Endothelial cell of umbilical vein (primary cell): ENCODE measurements around the gene RNU5D-1. TPM values are rescaled to one million over a fixed set of nuclear protein-coding genes. Genes with fewer than 3 reads are reported as not detected.

ENCODE experiments used
- BruUV-seq: library from RNA; stranded (reverse); fragments of 400-500 nt; replicated peaks from 2 replicates; lab custom pipeline; 2021; lab: Mats Ljungman, UMichigan
- CTCF ChIA-PET: fragments of 300-600, 350-600 bp; sonication (Branson Sonifier 250); formaldehyde crosslinking; loops from one replicate; lab custom pipeline; 2021; ENCODE audit warnings: antibody characterized with exemption, inconsistent platforms; lab: Charles Lee
- POLR2A ChIA-PET: fragments of 300-600, 350-600 bp; sonication (Branson Sonifier 250); formaldehyde crosslinking; loops from one replicate; lab custom pipeline; 2021; ENCODE audit warnings: antibody characterized with exemption, inconsistent platforms; lab: Charles Lee
- DNase-seq: peaks from one replicate; pipeline ENCODE4 v3.0.0-alpha.2; 2011; ENCODE audit warnings: low read depth, low spot score
- FAIRE-seq: peaks from 2 replicates; lab custom pipeline; 2011; peaks lifted over from hg19 to GRCh38; lab: Jason Lieb, UNC
- H2AFZ ChIP-seq: 2 replicates; pipeline ENCODE4 v1.6.0; 2012; ENCODE audit warnings: low read depth, low read length, control low read depth, inconsistent platforms
- H3K27ac ChIP-seq: 2 replicates; pipeline ENCODE4 v1.5.1; 2011; ENCODE audit warnings: low read depth, mild to moderate bottlenecking, control low read depth, low read length, moderate library complexity; ENCODE audit not compliant: insufficient read depth
- H3K27me3 ChIP-seq, 2 experiments: 2 replicates each; pipeline versions ENCODE4 v1.6.0 to v1.6.1; 2011; ENCODE audit warnings: low read length in 2 of 2, mixed read lengths in 1 of 2; ENCODE audit not compliant: control insufficient read depth in 2 of 2, insufficient read depth in 2 of 2
- H3K36me3 ChIP-seq, 2 experiments: 2 replicates in 1 of 2; 3 replicates in 1 of 2; pipeline ENCODE4 v1.5.1; 2011; ENCODE audit warnings: low read length in 2 of 2, mild to moderate bottlenecking in 1 of 2, moderate library complexity in 1 of 2; ENCODE audit not compliant: control insufficient read depth in 2 of 2, insufficient read depth in 2 of 2; ENCODE audit errors: extremely low read depth in 1 of 2
- H3K4me1 ChIP-seq: 3 replicates; pipeline ENCODE4 v1.5.1; 2011; ENCODE audit warnings: mild to moderate bottlenecking, low read length; ENCODE audit not compliant: control insufficient read depth, insufficient read depth; ENCODE audit errors: extremely low read depth
- H3K4me2 ChIP-seq: 2 replicates; pipeline ENCODE4 v1.6.1; 2011; ENCODE audit warnings: low read length, control low read depth, mixed read lengths; ENCODE audit not compliant: insufficient read depth
- H3K4me3 ChIP-seq, 3 experiments: fragments of 200-600 bp in 1 of 3; sonication (generic), shearing (Covaris generic) in 1 of 3; replicated peaks in 1 of 3; 2 replicates each; pipeline ENCODE4 v1.5.1; 2011 to 2016; ENCODE audit warnings: control low read depth in 3 of 3, low read length in 3 of 3, mild to moderate bottlenecking in 2 of 3, inconsistent platforms in 1 of 3, low read depth in 1 of 3, moderate library complexity in 1 of 3; ENCODE audit not compliant: insufficient read depth in 1 of 3
- H3K79me2 ChIP-seq: 2 replicates; pipeline ENCODE4 v1.6.0; 2012; ENCODE audit warnings: low read length, inconsistent platforms; ENCODE audit not compliant: control insufficient read depth, insufficient read depth
- H3K9ac ChIP-seq: replicated peaks from 2 replicates; pipeline ENCODE3; 2011; ENCODE audit warnings: low read length, control low read depth; ENCODE audit not compliant: insufficient read depth; ENCODE audit errors: extremely low read depth
- H3K9me1 ChIP-seq: replicated peaks from 3 replicates; pipeline ENCODE4 v1.6.0; 2011; ENCODE audit warnings: mild to moderate bottlenecking, low read length; ENCODE audit not compliant: control insufficient read depth, insufficient read depth; ENCODE audit errors: extremely low read depth
- H3K9me3 ChIP-seq: replicated peaks from 2 replicates; pipeline ENCODE4 v1.5.1; 2012; ENCODE audit warnings: low read length, inconsistent platforms; ENCODE audit not compliant: control insufficient read depth, insufficient read depth
- H4K20me1 ChIP-seq: replicated peaks from 2 replicates; pipeline ENCODE3; 2011; ENCODE audit warnings: mild to moderate bottlenecking, low read length; ENCODE audit not compliant: control insufficient read depth, insufficient read depth; ENCODE audit errors: extremely low read depth
- CTCF ChIP-seq, 2 donors: IDR thresholded peaks; 1 replicate in 1 of 2; 2 replicates in 1 of 2; pipeline ENCODE4 v1.5.1; 2011; ENCODE audit warnings: low read length in 2 of 2, mild to moderate bottlenecking in 2 of 2, moderate library complexity in 2 of 2, control low read depth in 1 of 2, inconsistent platforms in 1 of 2, low read depth in 1 of 2; ENCODE audit not compliant: insufficient read depth in 1 of 2; ENCODE audit errors: extremely low read depth in 1 of 2
- FOS ChIP-seq: IDR thresholded peaks from 2 replicates; pipeline ENCODE4 v1.6.1; 2011; ENCODE audit warnings: mild to moderate bottlenecking, low read length, moderate library complexity, borderline replicate concordance; ENCODE audit not compliant: insufficient read depth
- MYC ChIP-seq: IDR thresholded peaks from one replicate; pipeline ENCODE4 v1.6.1; 2011; ENCODE audit warnings: mild to moderate bottlenecking, low read depth, low read length
- POLR2A ChIP-seq: IDR thresholded peaks from 2 replicates; pipeline ENCODE4 v1.6.1; 2012; ENCODE audit warnings: low read depth, mild to moderate bottlenecking, control low read depth, low read length
- POLR2AphosphoS5 ChIP-seq: IDR thresholded peaks from 2 replicates; pipeline ENCODE4 v1.6.1; 2012; ENCODE audit warnings: low read depth, mild to moderate bottlenecking, control low read depth, low read length, moderate library complexity; ENCODE audit not compliant: insufficient read depth
- dilution Hi-C: fragments of 300-500 bp; cut with MboI; formaldehyde crosslinking; loops from one replicate; pipeline ENCODE4 v1.15.0; 2019; ENCODE audit warnings: low sequenced_read_pairs; ENCODE audit not compliant: extremely low pct_ligation_motif_present
- intact Hi-C: fragments of 100-400 bp; cut with micrococcal nuclease; formaldehyde crosslinking; loops from one replicate; pipeline ENCODE4 v1.10.0; 2022
- polyA plus RNA-seq, 4 experiments: library from polyadenylated mRNA; depleted of rRNA in 3 of 4; stranded (reverse) in 3 of 4; unstranded in 1 of 4; fragments of >200 nt; gene quantifications; 2 replicates each; pipeline versions ENCODE4 v1.2.1 to v1.2.3, GENCODE V29; 2011 to 2012; ENCODE audit warnings: missing spikeins in 1 of 4
- total RNA-seq: library from RNA; stranded (reverse); gene quantifications from 2 replicates; pipeline ENCODE4 v1.2.3, GENCODE V29; 2021
- TF ChIP-seq, protein P1 (sequence below): IDR thresholded peaks from 2 replicates; pipeline ENCODE4 v1.6.1; 2011; ENCODE audit not compliant: insufficient read depth, insufficient read length

Gene RNU5D-1
- total and polyA plus RNA-seq, 2 donors (not counting 3 experiments of a cell fraction or from before 2014, with no cell fraction given): not detected

GRCh38 chr1:44714944-44715571 is 15.9 kb downstream of the RNU5D-1 start:
- peak; percentile 98 for FAIRE-seq
- POLR2A ChIA-PET: no interaction called here
- Histone ChIP-seq H3K9ac (no peak overlapping the region), H2AFZ (peak overlapping the region; percentile 82), H3K9me1 (no peaks in the 10 kb centered on the region), H3K4me2 (no peak overlapping the region), H3K27me3 (peaks cover 4 to 7% of the 10 kb centered on the region in 2 experiments), H3K27ac (no peak overlapping the region), H4K20me1 (no peaks in the 10 kb centered on the region), H3K36me3 (no peaks in the 10 kb centered on the region), H3K4me1 (no peaks in the 10 kb centered on the region), H3K79me2 (no peaks in the 10 kb centered on the region), H3K4me3 (no peak overlapping the region), H3K9me3 (no peaks in the 10 kb centered on the region)
- BruUV-seq: no TSS peak
- CTCF ChIA-PET: interaction anchor here (0.8 to 1.6 kb wide), 4 partner anchors 12 to 63 kb away, joined by 3 to 6 read pairs (median 3); no protein-coding TSS in a partner anchor
- peak; percentile 73 for DNase-seq
- intact Hi-C loops (loop anchor here (2.0 kb wide), 1 partner anchor 14 kb away; no protein-coding TSS in a partner anchor), dilution Hi-C loops (no loop called here)
- TF ChIP-seq FOS (no peak), MYC (no peak), POLR2AphosphoS5 (no peak), POLR2A (no peak), CTCF (IDR thresholded peaks at IDR 0.05; ENCODE audit: extremely low read depth in 1 of 2, insufficient read depth in 1 of 2, low read depth in 1 of 2, low read length in 2 of 2) (peak; percentile 86 to 92)
- TF ChIP-seq, protein P1, sequence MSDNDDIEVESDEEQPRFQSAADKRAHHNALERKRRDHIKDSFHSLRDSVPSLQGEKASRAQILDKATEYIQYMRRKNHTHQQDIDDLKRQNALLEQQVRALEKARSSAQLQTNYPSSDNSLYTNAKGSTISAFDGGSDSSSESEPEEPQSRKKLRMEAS: no peak
